ENCODE results near the gene RNF26.

Gene RNF26

GRCh38 chr11:119309411-119309810 is 24.9 kb upstream of the RNF26 start:
- no peaks in the 10 kb centered on the region for H3K27me3 ChIP-seq (ENCODE audit: insufficient read depth, low read depth, severe bottlenecking)
- no peaks in the 10 kb centered on the region for H3K9me3 ChIP-seq (ENCODE audit: severe bottlenecking)
- peaks cover 3% of the 10 kb centered on the region; the same call in 1 of the 2 replicates for H3K36me3 ChIP-seq
- no peak overlapping the region for H3K4me3 ChIP-seq (ENCODE audit: low read depth, low read length)
- TF ChIP-seq CTCF (IDR thresholded peaks at IDR 0.05; ENCODE audit: low read depth, low read length): no peak
- DNase-seq: no peak
- H3K27ac ChIP-seq: no peak overlapping the region

- no peak for TF ChIP-seq CTCF (IDR thresholded peaks at IDR 0.05; ENCODE audit: low read depth, low read length)
- no peaks in the 10 kb centered on the region for H3K9me3 ChIP-seq (ENCODE audit: severe bottlenecking)
- peaks cover 3% of the 10 kb centered on the region; the same call in 1 of the 2 replicates for H3K36me3 ChIP-seq
- H3K27ac ChIP-seq: no peak overlapping the region
- H3K27me3 ChIP-seq (ENCODE audit: insufficient read depth, low read depth, severe bottlenecking): no peaks in the 10 kb centered on the region
- no peak for DNase-seq
- no peak overlapping the region for H3K4me3 ChIP-seq (ENCODE audit: low read depth, low read length)
Observed at GRCh38 chr11:119309953-119310681, 24.2 kb upstream of the RNF26 start.

GRCh38 chr11:119310682-119311052 is 23.7 kb upstream of the RNF26 start:
- no peak overlapping the region for H3K4me3 ChIP-seq (ENCODE audit: low read depth, low read length)
- H3K36me3 ChIP-seq: peaks cover 3% of the 10 kb centered on the region; the same call in 1 of the 2 replicates
- DNase-seq: no peak
- H3K27me3 ChIP-seq (ENCODE audit: insufficient read depth, low read depth, severe bottlenecking): peaks cover 1% of the 10 kb centered on the region
- H3K27ac ChIP-seq: no peak overlapping the region
- H3K9me3 ChIP-seq (ENCODE audit: severe bottlenecking): no peaks in the 10 kb centered on the region
- no peak for TF ChIP-seq CTCF (IDR thresholded peaks at IDR 0.05; ENCODE audit: low read depth, low read length)

- Histone ChIP-seq H3K36me3 (no peaks in the 10 kb centered on the region), H3K27ac (no peak overlapping the region), H3K4me3 (ENCODE audit: low read depth, low read length) (no peak overlapping the region), H3K9me3 (ENCODE audit: severe bottlenecking) (no peaks in the 10 kb centered on the region), H3K27me3 (ENCODE audit: insufficient read depth, low read depth, severe bottlenecking) (peaks cover 13% of the 10 kb centered on the region)
- DNase-seq: no peak
- TF ChIP-seq CTCF (IDR thresholded peaks at IDR 0.05; ENCODE audit: low read depth, low read length): no peak
Observed at GRCh38 chr11:119314726-119315125, 19.6 kb upstream of the RNF26 start.

GRCh38 chr11:119315131-119316015 is 19.0 kb upstream of the RNF26 start:
- Histone ChIP-seq H3K27ac (no peak overlapping the region), H3K4me3 (ENCODE audit: low read depth, low read length) (no peak overlapping the region), H3K27me3 (ENCODE audit: insufficient read depth, low read depth, severe bottlenecking) (peaks cover 13% of the 10 kb centered on the region), H3K9me3 (ENCODE audit: severe bottlenecking) (no peaks in the 10 kb centered on the region), H3K36me3 (no peaks in the 10 kb centered on the region)
- no peak for DNase-seq
- TF ChIP-seq CTCF (IDR thresholded peaks at IDR 0.05; ENCODE audit: low read depth, low read length): no peak
